ENCODE results near the gene GULP1. TPM values are rescaled to one million over a fixed set of nuclear protein-coding genes. Genes with fewer than 3 reads are reported as not detected.

The GULP1 gene
- polyA plus RNA-seq, 1 donor from 2014 or later: 10.2 TPM

DNA sequence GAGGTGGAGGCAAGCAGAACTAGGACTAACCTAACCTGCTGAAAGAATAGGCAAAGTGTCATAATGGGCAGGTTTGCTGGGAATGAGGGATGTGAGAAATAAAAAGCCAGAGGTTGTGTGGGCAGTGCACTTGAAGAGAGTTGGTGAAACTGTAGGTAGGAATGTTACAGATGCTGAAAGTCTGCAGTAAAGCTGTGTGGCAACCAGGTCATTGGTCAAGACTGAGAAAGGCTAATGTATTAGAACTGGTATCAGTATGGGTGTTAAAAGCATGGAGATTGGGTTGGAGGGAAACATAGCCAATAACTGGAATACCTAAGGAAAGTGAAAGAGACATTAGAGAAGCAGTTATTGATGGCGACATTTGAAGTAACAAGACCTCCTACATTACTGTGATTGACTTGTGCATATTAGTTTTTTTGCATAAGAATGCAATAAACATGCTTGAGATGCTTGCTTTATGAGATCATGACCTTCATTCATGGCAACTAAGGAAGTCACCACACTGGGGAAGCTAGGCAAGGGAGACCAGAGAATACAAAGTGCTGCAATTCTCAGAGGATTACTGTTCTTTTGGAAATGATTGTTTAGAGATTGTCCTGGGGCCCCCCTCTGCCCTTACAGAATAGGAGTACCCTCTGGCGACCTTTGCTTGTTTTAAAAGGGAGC is 11.8 kb downstream of the GULP1 start:
- no peaks in the 10 kb centered on the region for H3K9me2 ChIP-seq (ENCODE audit: insufficient read depth, low read length)
- H3K9me3 ChIP-seq (ENCODE audit: low read length): no peaks in the 10 kb centered on the region
- H3K4me2 ChIP-seq (ENCODE audit: low read length): no peak overlapping the region
- H3K4me3 ChIP-seq (ENCODE audit: low read length): no peak overlapping the region
- H2AFZ ChIP-seq (ENCODE audit: low read depth, low read length): no peak overlapping the region
- no peak for TF ChIP-seq EP300 (conservative IDR thresholded peaks at IDR 0.05; ENCODE audit: poor library complexity, severe bottlenecking)
- no peak for TF ChIP-seq RAD21 (conservative IDR thresholded peaks at IDR 0.05)
- no peak for TF ChIP-seq SMC3 (conservative IDR thresholded peaks at IDR 0.05; ENCODE audit: poor library complexity)
- TF ChIP-seq MXI1 (conservative IDR thresholded peaks at IDR 0.05; ENCODE audit: poor library complexity, severe bottlenecking): no peak
- no peak for TF ChIP-seq TAF1 (IDR thresholded peaks at IDR 0.05; ENCODE audit: low read depth)
- TF ChIP-seq POLR2AphosphoS5 (IDR thresholded peaks at IDR 0.05): no peak
- TF ChIP-seq, protein P1, sequence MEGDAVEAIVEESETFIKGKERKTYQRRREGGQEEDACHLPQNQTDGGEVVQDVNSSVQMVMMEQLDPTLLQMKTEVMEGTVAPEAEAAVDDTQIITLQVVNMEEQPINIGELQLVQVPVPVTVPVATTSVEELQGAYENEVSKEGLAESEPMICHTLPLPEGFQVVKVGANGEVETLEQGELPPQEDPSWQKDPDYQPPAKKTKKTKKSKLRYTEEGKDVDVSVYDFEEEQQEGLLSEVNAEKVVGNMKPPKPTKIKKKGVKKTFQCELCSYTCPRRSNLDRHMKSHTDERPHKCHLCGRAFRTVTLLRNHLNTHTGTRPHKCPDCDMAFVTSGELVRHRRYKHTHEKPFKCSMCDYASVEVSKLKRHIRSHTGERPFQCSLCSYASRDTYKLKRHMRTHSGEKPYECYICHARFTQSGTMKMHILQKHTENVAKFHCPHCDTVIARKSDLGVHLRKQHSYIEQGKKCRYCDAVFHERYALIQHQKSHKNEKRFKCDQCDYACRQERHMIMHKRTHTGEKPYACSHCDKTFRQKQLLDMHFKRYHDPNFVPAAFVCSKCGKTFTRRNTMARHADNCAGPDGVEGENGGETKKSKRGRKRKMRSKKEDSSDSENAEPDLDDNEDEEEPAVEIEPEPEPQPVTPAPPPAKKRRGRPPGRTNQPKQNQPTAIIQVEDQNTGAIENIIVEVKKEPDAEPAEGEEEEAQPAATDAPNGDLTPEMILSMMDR (IDR thresholded peaks at IDR 0.05; ENCODE audit: poor library complexity, severe bottlenecking): no peak
- TF ChIP-seq REST (IDR thresholded peaks at IDR 0.05; ENCODE audit: borderline replicate concordance): no peak
- TF ChIP-seq EZH2 (IDR thresholded peaks at IDR 0.05; ENCODE audit: borderline replicate concordance, insufficient read depth, low read length, poor library complexity, severe bottlenecking): no peak
- H3K79me2 ChIP-seq (replicated peaks; ENCODE audit: insufficient read depth, low read length): peaks cover 28% of the 10 kb centered on the region
- H3K36me3 ChIP-seq (ENCODE audit: insufficient read depth, low read length): no peaks in the 10 kb centered on the region
- no peak overlapping the region for H3K9ac ChIP-seq (ENCODE audit: low read length)
- H3K27ac ChIP-seq (ENCODE audit: low read length): no peak overlapping the region
- no peaks in the 10 kb centered on the region for H3K27me3 ChIP-seq (ENCODE audit: insufficient read depth, low read depth, low read length)
- H4K20me1 ChIP-seq (ENCODE audit: insufficient read depth): no peaks in the 10 kb centered on the region
- H3F3A ChIP-seq (ENCODE audit: insufficient read depth, low read length, poor library complexity, severe bottlenecking): no peaks in the 10 kb centered on the region

DNA sequence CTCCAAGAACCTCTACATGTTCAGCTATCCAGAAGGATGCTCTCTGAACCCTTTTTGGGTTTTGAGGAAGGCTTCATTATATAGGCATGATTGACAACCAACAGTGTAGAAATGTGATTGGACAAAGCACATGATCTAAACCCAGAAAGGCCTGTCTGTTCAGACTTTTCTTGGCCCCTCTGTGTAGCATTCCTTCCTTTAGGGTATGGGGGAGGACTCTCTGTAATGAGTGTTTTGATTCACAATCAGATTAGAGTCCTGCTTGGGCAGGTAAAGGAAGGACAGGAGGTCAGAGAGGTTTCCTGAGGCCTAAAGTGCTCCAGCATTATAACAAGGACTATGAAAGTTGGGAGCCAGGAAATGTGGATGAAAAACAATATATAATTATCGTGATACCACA is 13.6 kb downstream of the GULP1 start:
- no peak overlapping the region for H3K4me2 ChIP-seq (ENCODE audit: low read length)
- H3K4me3 ChIP-seq (ENCODE audit: low read length): no peak overlapping the region
- no peak overlapping the region for H2AFZ ChIP-seq (ENCODE audit: low read depth, low read length)
- H3K27me3 ChIP-seq (ENCODE audit: insufficient read depth, low read depth, low read length): no peaks in the 10 kb centered on the region
- no peaks in the 10 kb centered on the region for H3K9me2 ChIP-seq (ENCODE audit: insufficient read depth, low read length)
- no peaks in the 10 kb centered on the region for H3K36me3 ChIP-seq (ENCODE audit: insufficient read depth, low read length)
- no peak for TF ChIP-seq EP300 (conservative IDR thresholded peaks at IDR 0.05; ENCODE audit: poor library complexity, severe bottlenecking)
- TF ChIP-seq, protein P1 (IDR thresholded peaks at IDR 0.05; ENCODE audit: poor library complexity, severe bottlenecking): no peak
- TF ChIP-seq TAF1 (IDR thresholded peaks at IDR 0.05; ENCODE audit: low read depth): no peak
- no peak for TF ChIP-seq MXI1 (conservative IDR thresholded peaks at IDR 0.05; ENCODE audit: poor library complexity, severe bottlenecking)
- no peak for TF ChIP-seq RAD21 (conservative IDR thresholded peaks at IDR 0.05)
- TF ChIP-seq REST (IDR thresholded peaks at IDR 0.05; ENCODE audit: borderline replicate concordance): no peak
- TF ChIP-seq SMC3 (conservative IDR thresholded peaks at IDR 0.05; ENCODE audit: poor library complexity): no peak
- TF ChIP-seq POLR2AphosphoS5 (IDR thresholded peaks at IDR 0.05): no peak
- TF ChIP-seq EZH2 (IDR thresholded peaks at IDR 0.05; ENCODE audit: borderline replicate concordance, insufficient read depth, low read length, poor library complexity, severe bottlenecking): no peak
- H3K79me2 ChIP-seq (replicated peaks; ENCODE audit: insufficient read depth, low read length): peaks cover 25% of the 10 kb centered on the region
- no peaks in the 10 kb centered on the region for H4K20me1 ChIP-seq (ENCODE audit: insufficient read depth)
- H3K9ac ChIP-seq (ENCODE audit: low read length): no peak overlapping the region
- H3K9me3 ChIP-seq (ENCODE audit: low read length): no peaks in the 10 kb centered on the region
- H3K27ac ChIP-seq (ENCODE audit: low read length): no peak overlapping the region
- H3F3A ChIP-seq (ENCODE audit: insufficient read depth, low read length, poor library complexity, severe bottlenecking): no peaks in the 10 kb centered on the region

All from neural cell (in vitro differentiated cells).